ENCODE results near the gene PPARG. TPM values are rescaled to one million over a fixed set of nuclear protein-coding genes. Genes with fewer than 3 reads are reported as not detected.

Gene PPARG
- total RNA-seq, 2 donors from 2014 or later = 12.3 to 17.9 TPM

GRCh38 chr3:12388185-12388584, 99.3 kb downstream of the PPARG start:
- H3K4me1 ChIP-seq = no peaks in the 10 kb centered on the region
- no peak overlapping the region for H3K27ac ChIP-seq
- TF ChIP-seq CTCF (IDR thresholded peaks at IDR 0.05) = no peak
- no peak overlapping the region for H3K4me3 ChIP-seq
- DNase-seq (ENCODE audit: low spot score) = no peak
- H3K36me3 ChIP-seq = no peaks in the 10 kb centered on the region
- H3K9me3 ChIP-seq = no peaks in the 10 kb centered on the region
- H3K27me3 ChIP-seq = no peaks in the 10 kb centered on the region

GRCh38 chr3:12392101-12392878, 103.4 kb downstream of the PPARG start:
- H3K4me3 ChIP-seq = no peak overlapping the region
- TF ChIP-seq CTCF (IDR thresholded peaks at IDR 0.05) = no peak

GRCh38 chr3:12393894-12394293, 105.0 kb downstream of the PPARG start:
- Histone ChIP-seq H3K9me3 (no peaks in the 10 kb centered on the region), H3K27ac (no peak overlapping the region), H3K4me3 (no peak overlapping the region), H3K4me1 (no peaks in the 10 kb centered on the region), H3K36me3 (no peaks in the 10 kb centered on the region), H3K27me3 (no peaks in the 10 kb centered on the region)
- DNase-seq (ENCODE audit: low spot score) = no peak
- no peak for TF ChIP-seq CTCF (IDR thresholded peaks at IDR 0.05)

More at GRCh38 chr3:12392101-12392878, 103.4 kb downstream of the PPARG start:
- H3K27ac ChIP-seq = no peak overlapping the region
- DNase-seq (ENCODE audit: low spot score) = no peak
- H3K9me3 ChIP-seq = no peaks in the 10 kb centered on the region
- no peaks in the 10 kb centered on the region for H3K27me3 ChIP-seq
- no peaks in the 10 kb centered on the region for H3K4me1 ChIP-seq
- H3K36me3 ChIP-seq = no peaks in the 10 kb centered on the region

- Histone ChIP-seq H3K36me3 (no peaks in the 10 kb centered on the region), H3K27me3 (no peaks in the 10 kb centered on the region), H3K27ac (no peak overlapping the region), H3K4me3 (no peak overlapping the region), H3K9me3 (no peaks in the 10 kb centered on the region), H3K4me1 (no peaks in the 10 kb centered on the region)
- no peak for TF ChIP-seq CTCF (IDR thresholded peaks at IDR 0.05)
- DNase-seq (ENCODE audit: low spot score) = no peak
These were observed 105.8 kb downstream of the PPARG start for GRCh38 chr3:12394569-12395271.

GRCh38 chr3:12395349-12396012, 106.6 kb downstream of the PPARG start:
- Histone ChIP-seq H3K4me1 (no peaks in the 10 kb centered on the region), H3K9me3 (no peaks in the 10 kb centered on the region), H3K4me3 (no peak overlapping the region), H3K27ac (no peak overlapping the region), H3K36me3 (no peaks in the 10 kb centered on the region), H3K27me3 (no peaks in the 10 kb centered on the region)
- TF ChIP-seq CTCF (IDR thresholded peaks at IDR 0.05) = no peak
- no peak for DNase-seq (ENCODE audit: low spot score)

Measured in right atrium auricular region (tissue), 2 donors.